ENCODE data around the gene SLC9A1.

The SLC9A1 gene

GRCh38 chr1:27142464-27142863, 12.5 kb downstream of the SLC9A1 start:
- Histone ChIP-seq H3K4me3 (ENCODE audit: low read depth, low read length) (no peak overlapping the region), H3K36me3 (ENCODE audit: control insufficient read depth, insufficient read depth, low read length) (no peaks in the 10 kb centered on the region), H3K9me3 (ENCODE audit: control insufficient read depth, insufficient read depth, low read depth, low read length) (no peaks in the 10 kb centered on the region), H3K27me3 (ENCODE audit: control insufficient read depth, insufficient read depth, low read length) (no peaks in the 10 kb centered on the region), H3K27ac (ENCODE audit: low read depth, low read length) (no peak overlapping the region), H3K4me1 (ENCODE audit: control insufficient read depth, insufficient read depth, low read length) (peaks cover 54% of the 10 kb centered on the region), H3K9ac (ENCODE audit: low read length) (no peak overlapping the region)

GRCh38 chr1:27141266-27142003, 13.5 kb downstream of the SLC9A1 start:
- Histone ChIP-seq H3K4me3 (ENCODE audit: low read depth, low read length) (no peak overlapping the region), H3K27me3 (ENCODE audit: control insufficient read depth, insufficient read depth, low read length) (no peaks in the 10 kb centered on the region), H3K27ac (ENCODE audit: low read depth, low read length) (no peak overlapping the region), H3K9ac (ENCODE audit: low read length) (no peak overlapping the region), H3K36me3 (ENCODE audit: control insufficient read depth, insufficient read depth, low read length) (no peaks in the 10 kb centered on the region), H3K9me3 (ENCODE audit: control insufficient read depth, insufficient read depth, low read depth, low read length) (no peaks in the 10 kb centered on the region), H3K4me1 (ENCODE audit: control insufficient read depth, insufficient read depth, low read length) (peaks cover 62% of the 10 kb centered on the region)

- Histone ChIP-seq H3K27ac (ENCODE audit: low read depth, low read length) (no peak overlapping the region), H3K36me3 (ENCODE audit: control insufficient read depth, insufficient read depth, low read length) (no peaks in the 10 kb centered on the region), H3K4me3 (ENCODE audit: low read depth, low read length) (no peak overlapping the region), H3K9me3 (ENCODE audit: control insufficient read depth, insufficient read depth, low read depth, low read length) (no peaks in the 10 kb centered on the region), H3K9ac (ENCODE audit: low read length) (no peak overlapping the region), H3K27me3 (ENCODE audit: control insufficient read depth, insufficient read depth, low read length) (no peaks in the 10 kb centered on the region), H3K4me1 (ENCODE audit: control insufficient read depth, insufficient read depth, low read length) (peaks cover 51% of the 10 kb centered on the region)
These were observed 14.9 kb downstream of the SLC9A1 start for GRCh38 chr1:27139980-27140379.

- no peak overlapping the region for H3K4me3 ChIP-seq (ENCODE audit: low read depth, low read length)
- H3K9ac ChIP-seq (ENCODE audit: low read length) = no peak overlapping the region
- H3K9me3 ChIP-seq (ENCODE audit: control insufficient read depth, insufficient read depth, low read depth, low read length) = no peaks in the 10 kb centered on the region
- no peaks in the 10 kb centered on the region for H3K27me3 ChIP-seq (ENCODE audit: control insufficient read depth, insufficient read depth, low read length)
- H3K4me1 ChIP-seq (ENCODE audit: control insufficient read depth, insufficient read depth, low read length) = peaks cover 42% of the 10 kb centered on the region
- no peaks in the 10 kb centered on the region for H3K36me3 ChIP-seq (ENCODE audit: control insufficient read depth, insufficient read depth, low read length)
- H3K27ac ChIP-seq (ENCODE audit: low read depth, low read length) = no peak overlapping the region
These were observed 16.0 kb downstream of the SLC9A1 start for GRCh38 chr1:27138927-27139326.

- no peak overlapping the region for H3K9ac ChIP-seq (ENCODE audit: low read length)
- H3K4me1 ChIP-seq (ENCODE audit: control insufficient read depth, insufficient read depth, low read length) = peaks cover 42% of the 10 kb centered on the region
- H3K27me3 ChIP-seq (ENCODE audit: control insufficient read depth, insufficient read depth, low read length) = no peaks in the 10 kb centered on the region
- H3K27ac ChIP-seq (ENCODE audit: low read depth, low read length) = no peak overlapping the region
- H3K4me3 ChIP-seq (ENCODE audit: low read depth, low read length) = no peak overlapping the region
- no peaks in the 10 kb centered on the region for H3K36me3 ChIP-seq (ENCODE audit: control insufficient read depth, insufficient read depth, low read length)
- H3K9me3 ChIP-seq (ENCODE audit: control insufficient read depth, insufficient read depth, low read depth, low read length) = no peaks in the 10 kb centered on the region
These were observed 16.6 kb downstream of the SLC9A1 start for GRCh38 chr1:27138368-27138767.

- H3K27me3 ChIP-seq (ENCODE audit: control insufficient read depth, insufficient read depth, low read length) = no peaks in the 10 kb centered on the region
- peaks cover 40% of the 10 kb centered on the region for H3K4me1 ChIP-seq (ENCODE audit: control insufficient read depth, insufficient read depth, low read length)
- H3K36me3 ChIP-seq (ENCODE audit: control insufficient read depth, insufficient read depth, low read length) = no peaks in the 10 kb centered on the region
- no peak overlapping the region for H3K4me3 ChIP-seq (ENCODE audit: low read depth, low read length)
- H3K9ac ChIP-seq (ENCODE audit: low read length) = no peak overlapping the region
- no peak overlapping the region for H3K27ac ChIP-seq (ENCODE audit: low read depth, low read length)
- H3K9me3 ChIP-seq (ENCODE audit: control insufficient read depth, insufficient read depth, low read depth, low read length) = no peaks in the 10 kb centered on the region
These were observed 17.3 kb downstream of the SLC9A1 start for GRCh38 chr1:27137544-27138075.

GRCh38 chr1:27136998-27137542, 17.9 kb downstream of the SLC9A1 start:
- 0 out of 2 replicates have a peak overlapping the region, but pooled peaks have one; percentile 36 for H3K27ac ChIP-seq (ENCODE audit: low read depth, low read length)
- H3K9ac ChIP-seq (ENCODE audit: low read length) = peak overlapping the region; percentile 12
- H3K4me1 ChIP-seq (ENCODE audit: control insufficient read depth, insufficient read depth, low read length) = peaks cover 35% of the 10 kb centered on the region
- no peaks in the 10 kb centered on the region for H3K27me3 ChIP-seq (ENCODE audit: control insufficient read depth, insufficient read depth, low read length)
- no peak overlapping the region for H3K4me3 ChIP-seq (ENCODE audit: low read depth, low read length)
- H3K9me3 ChIP-seq (ENCODE audit: control insufficient read depth, insufficient read depth, low read depth, low read length) = no peaks in the 10 kb centered on the region
- no peaks in the 10 kb centered on the region for H3K36me3 ChIP-seq (ENCODE audit: control insufficient read depth, insufficient read depth, low read length)

GRCh38 chr1:27136236-27136551, 18.7 kb downstream of the SLC9A1 start:
- Histone ChIP-seq H3K27me3 (ENCODE audit: control insufficient read depth, insufficient read depth, low read length) (no peaks in the 10 kb centered on the region), H3K9me3 (ENCODE audit: control insufficient read depth, insufficient read depth, low read depth, low read length) (no peaks in the 10 kb centered on the region), H3K9ac (ENCODE audit: low read length) (no peak overlapping the region), H3K4me3 (ENCODE audit: low read depth, low read length) (no peak overlapping the region), H3K4me1 (ENCODE audit: control insufficient read depth, insufficient read depth, low read length) (peaks cover 26% of the 10 kb centered on the region), H3K36me3 (ENCODE audit: control insufficient read depth, insufficient read depth, low read length) (no peaks in the 10 kb centered on the region), H3K27ac (ENCODE audit: low read depth, low read length) (no peak overlapping the region)

- Histone ChIP-seq H3K9ac (ENCODE audit: low read length) (no peak overlapping the region), H3K4me1 (ENCODE audit: control insufficient read depth, insufficient read depth, low read length) (peaks cover 26% of the 10 kb centered on the region), H3K4me3 (ENCODE audit: low read depth, low read length) (no peak overlapping the region), H3K36me3 (ENCODE audit: control insufficient read depth, insufficient read depth, low read length) (no peaks in the 10 kb centered on the region), H3K27ac (ENCODE audit: low read depth, low read length) (no peak overlapping the region), H3K27me3 (ENCODE audit: control insufficient read depth, insufficient read depth, low read length) (no peaks in the 10 kb centered on the region), H3K9me3 (ENCODE audit: control insufficient read depth, insufficient read depth, low read depth, low read length) (no peaks in the 10 kb centered on the region)
These were observed 19.2 kb downstream of the SLC9A1 start for GRCh38 chr1:27135541-27136235.

GRCh38 chr1:27133991-27134390, 20.9 kb downstream of the SLC9A1 start:
- no peak overlapping the region for H3K27ac ChIP-seq (ENCODE audit: low read depth, low read length)
- no peaks in the 10 kb centered on the region for H3K9me3 ChIP-seq (ENCODE audit: control insufficient read depth, insufficient read depth, low read depth, low read length)
- no peak overlapping the region for H3K9ac ChIP-seq (ENCODE audit: low read length)
- H3K27me3 ChIP-seq (ENCODE audit: control insufficient read depth, insufficient read depth, low read length) = no peaks in the 10 kb centered on the region
- peaks cover 26% of the 10 kb centered on the region for H3K4me1 ChIP-seq (ENCODE audit: control insufficient read depth, insufficient read depth, low read length)
- H3K4me3 ChIP-seq (ENCODE audit: low read depth, low read length) = no peak overlapping the region
- no peaks in the 10 kb centered on the region for H3K36me3 ChIP-seq (ENCODE audit: control insufficient read depth, insufficient read depth, low read length)

GRCh38 chr1:27133158-27133557, 21.8 kb downstream of the SLC9A1 start:
- no peak overlapping the region for H3K4me3 ChIP-seq (ENCODE audit: low read depth, low read length)
- H3K9ac ChIP-seq (ENCODE audit: low read length) = no peak overlapping the region
- H3K4me1 ChIP-seq (ENCODE audit: control insufficient read depth, insufficient read depth, low read length) = peaks cover 20% of the 10 kb centered on the region
- H3K36me3 ChIP-seq (ENCODE audit: control insufficient read depth, insufficient read depth, low read length) = no peaks in the 10 kb centered on the region
- H3K27ac ChIP-seq (ENCODE audit: low read depth, low read length) = no peak overlapping the region
- no peaks in the 10 kb centered on the region for H3K9me3 ChIP-seq (ENCODE audit: control insufficient read depth, insufficient read depth, low read depth, low read length)
- H3K27me3 ChIP-seq (ENCODE audit: control insufficient read depth, insufficient read depth, low read length) = no peaks in the 10 kb centered on the region
